Lung (tissue), 12 donors: Measurements from ENCODE around the gene DRAM2. TPM values are rescaled to one million over a fixed set of nuclear protein-coding genes. Genes with fewer than 3 reads are reported as not detected.
"Not testable (repeated sequence)": the region's sequence is repeated elsewhere in the genome, so short reads cannot be mapped to it uniquely, and the experiment has no call there.

Source experiments
- ATAC-seq: fragments of 200-7000 bp; cut with Tn5 transposase; one replicate; pipeline ENCODE4 v1.9.1; 2020; ENCODE audit warnings: moderate number of reproducible peaks; ENCODE audit not compliant: insufficient read depth, low FRiP score
- DNase-seq, 3 donors: peaks; one replicate each; pipeline ENCODE4 v3.0.0-alpha.2; 2013 to 2017
- H3K27ac ChIP-seq, 2 donors: one replicate each; pipeline ENCODE4 v1.5.1; 2013; ENCODE audit warnings: mild to moderate bottlenecking in 2 of 2, moderate library complexity in 2 of 2, control low read depth in 1 of 2, inconsistent platforms in 1 of 2, low read depth in 1 of 2, low read length in 1 of 2
- H3K27me3 ChIP-seq, 3 donors: one replicate each; pipeline ENCODE4 v1.5.1; 2013; ENCODE audit warnings: low read length in 2 of 3; ENCODE audit not compliant: control insufficient read depth in 3 of 3, insufficient read depth in 3 of 3
- H3K36me3 ChIP-seq, 4 donors: one replicate each; pipeline ENCODE4 v1.5.1; 2013; ENCODE audit warnings: low read length in 4 of 4, mild to moderate bottlenecking in 1 of 4, moderate library complexity in 1 of 4; ENCODE audit not compliant: control insufficient read depth in 4 of 4, insufficient read depth in 4 of 4
- H3K4me1 ChIP-seq, 5 donors: one replicate each; pipeline ENCODE4 v1.5.1; 2013; ENCODE audit warnings: low read length in 5 of 5, mild to moderate bottlenecking in 2 of 5, moderate library complexity in 1 of 5; ENCODE audit not compliant: control insufficient read depth in 5 of 5, insufficient read depth in 5 of 5
- H3K4me3 ChIP-seq: one replicate; pipeline ENCODE4 v1.5.1; 2013; ENCODE audit warnings: mild to moderate bottlenecking, control low read depth, moderate library complexity
- H3K9ac ChIP-seq, 2 donors: one replicate each; pipeline ENCODE4 v1.5.1; 2013; ENCODE audit warnings: low read length in 2 of 2, control low read depth in 1 of 2; ENCODE audit not compliant: insufficient read depth in 1 of 2
- H3K9me3 ChIP-seq, 4 donors: one replicate each; pipeline ENCODE4 v1.5.1; 2013; ENCODE audit warnings: low read length in 3 of 4, mild to moderate bottlenecking in 1 of 4, moderate library complexity in 1 of 4; ENCODE audit not compliant: control insufficient read depth in 4 of 4, insufficient read depth in 3 of 4
- CTCF ChIP-seq: IDR thresholded peaks from 2 replicates; pipeline ENCODE4 v1.5.1; 2012; ENCODE audit warnings: mild to moderate bottlenecking; ENCODE audit errors: control extremely low read depth, extremely low read depth
- WGBS, 2 donors: extraction: QIAGEN DNeasy Blood & Tissue Kit; methylation state at CpG; one replicate each; pipeline ENCODE4 v1.1.7; 2013; 5-methylcytosine and 5-hydroxymethylcytosine counted together
- polyA plus RNA-seq, 2 donors: library from polyadenylated mRNA; stranded (reverse); fragments of 200-250 nt; gene quantifications; one replicate each; pipeline ENCODE4 v1.2.1, GENCODE V29; 2013
- total RNA-seq, 2 donors: library from RNA; depleted of rRNA in 1 of 2; stranded (reverse); fragments of >200 nt in 1 of 2; gene quantifications; one replicate each; pipeline ENCODE4 v1.2.1, GENCODE V29; 2014 to 2021
- donor health status: control.
- donor health status: control.
- donor health status: Bipolar disorder and iron deficiency.
- donor health status: healthy.
- donor health status: DM: yes; HTN: yes; CAD: no.

The DRAM2 gene
- total and polyA plus RNA-seq, 4 donors, result 28.2 to 76.1 (median 40.4) TPM

- H3K27ac ChIP-seq, result no peak overlapping the region
- no peaks in the 10 kb centered on the region for H3K36me3 ChIP-seq
- no peaks in the 10 kb centered on the region for H3K4me1 ChIP-seq
- no peak overlapping the region for H3K4me3 ChIP-seq
- DNase-seq (no peak), ATAC-seq (no peak)
- H3K27me3 ChIP-seq, result no peaks in the 10 kb centered on the region
- no peak for TF ChIP-seq CTCF
- WGBS, 2 donors, result 89 to 95% methylated on average over 5 of the region's 5 CpGs
- no peak overlapping the region for H3K9ac ChIP-seq
- peaks cover 0 to 19% (median 7%) of the 10 kb centered on the region in 4 donors for H3K9me3 ChIP-seq
Observed at GRCh38 chr1:111101854-111102642, 37.8 kb downstream of the DRAM2 start.

GRCh38 chr1:111099289-111099688 is 40.6 kb downstream of the DRAM2 start:
- WGBS, 2 donors, result 84 to 91% methylated on average over 1 of the region's 1 CpG
- ATAC-seq (no peak), DNase-seq (no peak)
- H3K4me1 ChIP-seq, result no peaks in the 10 kb centered on the region
- TF ChIP-seq CTCF, result no peak
- peaks cover 0 to 23% (median 8%) of the 10 kb centered on the region in 4 donors for H3K9me3 ChIP-seq
- H3K36me3 ChIP-seq, result no peaks in the 10 kb centered on the region
- no peak overlapping the region for H3K9ac ChIP-seq
- no peaks in the 10 kb centered on the region for H3K27me3 ChIP-seq
- H3K4me3 ChIP-seq, result no peak overlapping the region
- H3K27ac ChIP-seq, result no peak overlapping the region

GRCh38 chr1:111097356-111098099 is 42.4 kb downstream of the DRAM2 start:
- H3K9ac ChIP-seq, result no peak overlapping the region
- no peak overlapping the region for H3K4me3 ChIP-seq
- no peak for TF ChIP-seq CTCF
- no peak overlapping the region for H3K27ac ChIP-seq
- no peaks in the 10 kb centered on the region for H3K36me3 ChIP-seq
- peaks cover 0 to 20% (median 8%) of the 10 kb centered on the region in 4 donors for H3K9me3 ChIP-seq
- H3K27me3 ChIP-seq, result no peaks in the 10 kb centered on the region
- DNase-seq (no peak), ATAC-seq (no peak)
- 89 to 96% methylated on average over 2 of the region's 2 CpGs for WGBS, 2 donors
- no peaks in the 10 kb centered on the region for H3K4me1 ChIP-seq

- H3K27me3 ChIP-seq, H3K4me1 ChIP-seq, H3K27ac ChIP-seq, H3K9me3 ChIP-seq, DNase-seq, H3K9ac ChIP-seq, H3K4me3 ChIP-seq, H3K36me3 ChIP-seq, ATAC-seq: not testable (repeated sequence)
- WGBS, 2 donors, result 94 to 96% methylated on average over 3 of the region's 3 CpGs
Observed at GRCh38 chr1:111095421-111095820, 44.5 kb downstream of the DRAM2 start.
